SU-DHL-6 (cell line): ENCODE measurements around the gene EVA1C.
"Not testable (repeated sequence)": the region's sequence is repeated elsewhere in the genome, so short reads cannot be mapped to it uniquely, and the experiment has no call there.

Experiments used
- H2AFZ ChIP-seq: fragments of 200-600 bp; sonication (generic); 2 replicates; pipeline ENCODE4 v1.6.1; 2014; ENCODE audit warnings: low read depth, mild to moderate bottlenecking, moderate library complexity, mixed read lengths, antibody characterized with exemption, low read length; ENCODE audit not compliant: severe bottlenecking
- H3F3A ChIP-seq: fragments of 200-600 bp; shearing (Covaris generic); 2 replicates; pipeline ENCODE4 v1.6.0; 2016; ENCODE audit warnings: antibody characterized with exemption, mild to moderate bottlenecking; ENCODE audit not compliant: insufficient read depth
- H3K27ac ChIP-seq: fragments of 200-600 bp; sonication (generic); 2 replicates; pipeline ENCODE4 v1.5.1; 2016; ENCODE audit warnings: low read depth, mild to moderate bottlenecking, low read length, moderate library complexity, mixed read lengths
- H3K27me3 ChIP-seq: fragments of 200-600 bp; sonication (generic), shearing (Covaris generic); 2 replicates; pipeline ENCODE4 v1.6.0; 2014; ENCODE audit warnings: mild to moderate bottlenecking, low read length
- H3K36me3 ChIP-seq: fragments of 200-600 bp; sonication (generic); 2 replicates; pipeline ENCODE4 v1.6.1; 2014; ENCODE audit warnings: mild to moderate bottlenecking, low read length, mixed read lengths
- H3K4me2 ChIP-seq: fragments of 300-600, 200-600 bp; shearing (Covaris generic), sonication (generic); 2 replicates; pipeline ENCODE4 v1.6.0; 2014; ENCODE audit warnings: low read length, low read depth, mild to moderate bottlenecking; ENCODE audit not compliant: poor library complexity, severe bottlenecking
- H3K4me3 ChIP-seq: fragments of 200-600 bp; sonication (generic); 2 replicates; pipeline ENCODE4 v1.5.1; 2014; ENCODE audit warnings: antibody characterized with exemption, low read length, mild to moderate bottlenecking, mixed read lengths; ENCODE audit not compliant: insufficient read depth, poor library complexity, severe bottlenecking
- H3K79me2 ChIP-seq: fragments of 200-600 bp; sonication (generic); 2 replicates; pipeline ENCODE4 v1.6.1; 2014; ENCODE audit warnings: mild to moderate bottlenecking, low read length, moderate library complexity; ENCODE audit not compliant: insufficient read depth
- H3K9ac ChIP-seq: fragments of 200-600 bp; sonication (generic); 2 replicates; pipeline ENCODE4 v1.7.0; 2014; ENCODE audit warnings: mild to moderate bottlenecking, low read length
- H3K9me2 ChIP-seq: fragments of 200-600 bp; sonication (generic); replicated peaks from 2 replicates; pipeline ENCODE4 v1.6.1; 2014; ENCODE audit warnings: low read length; ENCODE audit not compliant: insufficient read depth
- H3K9me3 ChIP-seq: fragments of 200-600 bp; sonication (generic); 2 replicates; pipeline ENCODE4 v1.6.1; 2014; ENCODE audit warnings: low read length, mixed read lengths; ENCODE audit not compliant: insufficient read depth
- H4K20me1 ChIP-seq: fragments of 200-600 bp; sonication (generic); 2 replicates; pipeline ENCODE4 v1.6.1; 2014; ENCODE audit warnings: low read depth, mild to moderate bottlenecking, antibody characterized with exemption, low read length, moderate library complexity, mixed read lengths
- CTCF ChIP-seq: fragments of 200-600 bp; sonication (generic); IDR thresholded peaks from one replicate; pipeline ENCODE4 v1.5.1; 2017; ENCODE audit warnings: antibody characterized with exemption, mild to moderate bottlenecking, low read length, moderate library complexity; ENCODE audit not compliant: insufficient read depth, poor library complexity, severe bottlenecking
- EZH2phosphoT487 ChIP-seq: fragments of 200-600 bp; sonication (generic), shearing (Covaris generic); conservative IDR thresholded peaks from 2 replicates; pipeline ENCODE4 v1.6.1; 2018; ENCODE audit warnings: mild to moderate bottlenecking, antibody characterized with exemption, low read length, moderate library complexity, mixed read lengths

The EVA1C gene

DNA sequence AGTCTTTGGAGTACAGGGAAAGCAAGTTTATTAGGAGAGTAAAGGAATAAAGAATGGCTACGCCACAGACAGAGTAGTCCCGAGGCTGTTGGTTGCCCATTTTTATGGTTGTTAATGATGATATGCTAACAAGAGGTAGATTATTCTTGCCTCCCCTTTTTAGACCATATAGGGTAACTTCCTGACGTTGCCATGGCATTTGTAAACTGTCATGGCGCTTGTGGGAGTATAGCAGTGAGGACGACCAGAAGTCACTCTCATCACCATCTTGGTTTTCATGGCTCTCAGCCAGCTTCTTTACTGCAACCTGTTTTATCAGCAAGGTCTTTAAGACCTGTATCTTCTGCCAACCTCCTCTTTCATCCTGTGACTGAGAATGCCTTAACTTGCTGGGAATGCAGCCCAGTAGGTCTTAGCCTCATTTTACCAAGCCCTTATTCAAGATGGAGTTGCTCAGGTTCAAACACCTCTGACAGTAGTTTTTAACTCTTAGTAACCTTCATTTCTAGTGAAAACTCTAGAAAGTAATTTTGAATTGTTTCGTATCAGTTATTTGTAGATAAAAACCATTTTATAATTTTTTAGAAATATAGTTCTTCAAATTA, 146.6 kb downstream of the EVA1C start:
- no peaks in the 10 kb centered on the region for H4K20me1 ChIP-seq
- no peaks in the 10 kb centered on the region for H3K9me2 ChIP-seq
- no peak overlapping the region for H2AFZ ChIP-seq
- TF ChIP-seq EZH2phosphoT487 (no peak), CTCF (no peak)
- H3K9me3 ChIP-seq, result no peaks in the 10 kb centered on the region
- no peaks in the 10 kb centered on the region for H3F3A ChIP-seq
- no peak overlapping the region for H3K27ac ChIP-seq
- no peak overlapping the region for H3K4me2 ChIP-seq
- no peaks in the 10 kb centered on the region for H3K79me2 ChIP-seq
- H3K27me3 ChIP-seq, result no peaks in the 10 kb centered on the region; the same call in 1 of the 2 replicates
- H3K4me3 ChIP-seq, result no peak overlapping the region
- no peaks in the 10 kb centered on the region for H3K36me3 ChIP-seq
- H3K9ac ChIP-seq, result no peak overlapping the region

DNA sequence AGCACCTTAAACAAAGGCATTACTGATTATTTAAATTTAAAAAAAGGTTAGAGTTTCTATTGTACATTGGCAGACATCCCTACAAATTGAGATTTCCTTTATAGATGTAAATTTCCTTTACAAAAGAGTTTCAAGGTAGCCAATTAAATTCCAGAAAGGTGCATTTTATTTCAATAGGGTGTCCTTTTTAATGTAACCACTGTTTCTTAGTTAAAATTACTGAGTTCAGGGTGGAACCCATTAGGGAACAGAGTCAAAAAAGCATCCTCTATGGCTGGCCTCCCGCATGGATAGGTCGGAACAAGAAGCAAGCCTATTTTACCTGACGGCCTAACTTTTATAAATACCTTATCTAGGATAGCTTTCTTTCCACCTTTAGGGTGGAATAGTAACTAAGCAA, 148.4 kb downstream of the EVA1C start:
- no peaks in the 10 kb centered on the region for H3K79me2 ChIP-seq
- no peaks in the 10 kb centered on the region for H3K9me2 ChIP-seq
- H3K27me3 ChIP-seq, result no peaks in the 10 kb centered on the region; the same call in 1 of the 2 replicates
- no peak overlapping the region for H3K4me3 ChIP-seq
- H2AFZ ChIP-seq, result no peak overlapping the region
- TF ChIP-seq EZH2phosphoT487, result no peak
- no peak for TF ChIP-seq CTCF
- H3K4me2 ChIP-seq, result no peak overlapping the region
- H3K27ac ChIP-seq, result no peak overlapping the region
- no peaks in the 10 kb centered on the region for H4K20me1 ChIP-seq
- H3K9ac ChIP-seq, result no peak overlapping the region
- no peaks in the 10 kb centered on the region for H3K36me3 ChIP-seq
- no peaks in the 10 kb centered on the region for H3K9me3 ChIP-seq
- no peaks in the 10 kb centered on the region for H3F3A ChIP-seq

- H3K9ac ChIP-seq, H3K27ac ChIP-seq, H3F3A ChIP-seq, H3K36me3 ChIP-seq, H3K4me2 ChIP-seq, H3K27me3 ChIP-seq, H3K79me2 ChIP-seq, H3K9me2 ChIP-seq, H3K9me3 ChIP-seq, H3K4me3 ChIP-seq, H4K20me1 ChIP-seq, H2AFZ ChIP-seq: not testable (repeated sequence)
Observed at GRCh38 chr21:32561476-32561875, 149.0 kb downstream of the EVA1C start.

DNA sequence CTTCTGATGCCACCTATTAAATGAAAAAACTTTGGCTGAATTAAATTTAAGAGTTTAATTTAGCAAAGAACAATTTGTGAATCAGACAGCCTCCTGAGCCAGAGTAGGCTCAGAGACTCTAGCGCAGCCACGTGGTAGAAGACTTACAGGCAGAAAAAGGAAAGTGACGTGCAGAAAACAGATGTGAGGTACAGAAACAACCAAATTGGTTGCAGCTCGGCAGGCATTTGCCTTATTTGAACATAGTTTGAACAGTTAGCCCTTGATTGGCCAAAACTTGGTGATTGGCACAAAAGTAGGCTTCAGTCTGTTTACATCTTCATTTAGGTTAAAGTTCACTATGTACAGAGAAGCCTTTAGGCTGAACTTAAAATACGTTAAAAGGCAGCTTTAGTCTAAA, 149.9 kb downstream of the EVA1C start:
- no peak overlapping the region for H2AFZ ChIP-seq
- no peaks in the 10 kb centered on the region for H4K20me1 ChIP-seq
- H3K79me2 ChIP-seq, result no peaks in the 10 kb centered on the region
- H3K27ac ChIP-seq, result no peak overlapping the region
- no peak overlapping the region for H3K4me3 ChIP-seq
- no peaks in the 10 kb centered on the region for H3K9me3 ChIP-seq
- H3F3A ChIP-seq, result no peaks in the 10 kb centered on the region
- no peaks in the 10 kb centered on the region for H3K9me2 ChIP-seq
- no peak overlapping the region for H3K9ac ChIP-seq
- no peak for TF ChIP-seq CTCF
- TF ChIP-seq EZH2phosphoT487, result no peak
- H3K27me3 ChIP-seq, result no peaks in the 10 kb centered on the region; the same call in 1 of the 2 replicates
- no peak overlapping the region for H3K4me2 ChIP-seq
- no peaks in the 10 kb centered on the region for H3K36me3 ChIP-seq
